Astrocyte (in vitro differentiated cells and primary cell): ENCODE measurements around the gene KLHL25.

Source experiments
- EZH2 ChIP-seq: IDR thresholded peaks from 2 replicates; pipeline ENCODE4 v1.6.1; 2012; ENCODE audit warnings: mild to moderate bottlenecking, low read length, inconsistent platforms; ENCODE audit not compliant: insufficient read depth
- TF ChIP-seq, protein P1 (sequence below): IDR thresholded peaks from 2 replicates; pipeline ENCODE4 v1.5.1; 2011; ENCODE audit warnings: low read depth, mild to moderate bottlenecking, inconsistent platforms, low read length, moderate library complexity; ENCODE audit not compliant: insufficient read depth

DNA sequence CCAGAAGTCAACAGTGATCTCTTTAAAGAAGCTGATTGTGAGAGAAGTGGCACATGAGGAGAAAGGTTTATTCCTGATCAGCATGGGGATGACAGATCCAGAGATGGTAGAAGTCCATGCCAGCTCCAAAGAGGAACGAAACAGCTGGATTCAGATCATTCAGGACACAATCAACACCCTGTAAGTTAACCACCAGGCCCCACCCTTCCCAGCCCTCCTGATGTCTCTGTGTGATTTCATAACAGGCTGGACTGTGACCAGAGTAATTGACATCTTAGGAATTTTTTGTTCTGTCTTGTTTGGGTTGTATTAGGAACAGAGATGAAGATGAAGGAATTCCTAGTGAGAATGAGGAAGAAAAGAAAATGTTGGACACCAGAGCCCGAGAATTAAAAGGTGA lies 67.7 kb downstream of the KLHL25 start:
- TF ChIP-seq, protein P1, sequence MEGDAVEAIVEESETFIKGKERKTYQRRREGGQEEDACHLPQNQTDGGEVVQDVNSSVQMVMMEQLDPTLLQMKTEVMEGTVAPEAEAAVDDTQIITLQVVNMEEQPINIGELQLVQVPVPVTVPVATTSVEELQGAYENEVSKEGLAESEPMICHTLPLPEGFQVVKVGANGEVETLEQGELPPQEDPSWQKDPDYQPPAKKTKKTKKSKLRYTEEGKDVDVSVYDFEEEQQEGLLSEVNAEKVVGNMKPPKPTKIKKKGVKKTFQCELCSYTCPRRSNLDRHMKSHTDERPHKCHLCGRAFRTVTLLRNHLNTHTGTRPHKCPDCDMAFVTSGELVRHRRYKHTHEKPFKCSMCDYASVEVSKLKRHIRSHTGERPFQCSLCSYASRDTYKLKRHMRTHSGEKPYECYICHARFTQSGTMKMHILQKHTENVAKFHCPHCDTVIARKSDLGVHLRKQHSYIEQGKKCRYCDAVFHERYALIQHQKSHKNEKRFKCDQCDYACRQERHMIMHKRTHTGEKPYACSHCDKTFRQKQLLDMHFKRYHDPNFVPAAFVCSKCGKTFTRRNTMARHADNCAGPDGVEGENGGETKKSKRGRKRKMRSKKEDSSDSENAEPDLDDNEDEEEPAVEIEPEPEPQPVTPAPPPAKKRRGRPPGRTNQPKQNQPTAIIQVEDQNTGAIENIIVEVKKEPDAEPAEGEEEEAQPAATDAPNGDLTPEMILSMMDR: no peak
- no peak for TF ChIP-seq EZH2
